ENCODE measurements around the gene ENTPD5. TPM values are rescaled to one million over a fixed set of nuclear protein-coding genes. Genes with fewer than 3 reads are reported as not detected.

ENTPD5 gene
- total RNA-seq, 6 experiments from 2014 or later = 96.6 to 334 (median 150) TPM

DNA sequence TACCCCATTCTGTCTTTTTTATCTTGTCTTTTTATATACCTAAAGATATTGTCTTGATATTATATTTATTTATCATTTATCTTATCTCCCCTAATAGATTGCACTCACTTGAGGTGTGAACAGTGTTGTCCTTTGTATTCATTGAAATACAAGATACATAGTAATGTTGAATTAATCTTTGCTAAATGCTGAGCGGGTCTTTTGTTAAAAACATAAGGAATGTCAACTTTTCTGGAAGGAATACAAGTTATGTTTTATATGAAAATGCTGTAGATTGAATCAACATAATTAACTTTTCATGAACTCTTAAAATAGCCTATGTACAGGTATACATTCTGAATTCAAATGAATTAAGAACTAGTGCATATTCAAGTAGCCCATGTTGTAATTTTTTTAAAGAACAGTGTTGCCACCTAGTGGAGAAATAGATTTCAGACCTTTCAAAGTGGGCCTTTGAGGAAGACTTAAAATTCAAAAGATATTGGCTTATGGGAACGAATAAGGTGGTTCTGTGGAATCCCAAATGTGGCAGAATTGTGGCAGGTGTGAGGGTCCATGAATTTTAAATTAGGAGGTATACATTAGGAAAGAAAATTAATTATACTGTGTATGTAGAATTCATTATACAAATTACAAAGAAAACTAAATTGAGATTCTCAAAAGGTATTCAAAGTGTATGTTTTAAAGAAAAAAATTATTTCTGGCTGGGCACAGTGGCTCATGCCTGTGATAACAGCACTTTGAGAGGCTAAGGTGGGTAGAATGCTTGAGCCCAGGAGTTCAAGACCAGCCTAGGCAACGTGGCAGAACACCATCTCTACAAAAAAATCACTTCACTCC, 19.2 kb upstream of the ENTPD5 start:
- no peak overlapping the region for H3K27ac ChIP-seq
- H3K4me1 ChIP-seq = no peaks in the 10 kb centered on the region
- DNase-seq (no peak), ATAC-seq (peak; percentile 60 to 81 (median 78))
- H3K36me3 ChIP-seq = no peaks in the 10 kb centered on the region
- TF ChIP-seq CTCF (IDR thresholded peaks at IDR 0.05) (peak; percentile 71 to 78 (median 72)), POLR2A (IDR thresholded peaks at IDR 0.05) (no peak)
- no peaks in the 10 kb centered on the region for H3K9me3 ChIP-seq
- 45% methylated on average over 2 of the region's 3 CpGs for WGBS (ENCODE audit: insufficient coverage, low coverage, low lambda C conversion rate, missing lambda C conversion rate)
- H3K27me3 ChIP-seq = no peaks in the 10 kb centered on the region
- no peak overlapping the region for H3K4me3 ChIP-seq
- intact Hi-C loops (cut with DNase I) = no loop called here

- DNase-seq (no peak), ATAC-seq (no peak)
- TF ChIP-seq POLR2A (IDR thresholded peaks at IDR 0.05) (no peak), CTCF (IDR thresholded peaks at IDR 0.05) (no peak)
- Histone ChIP-seq H3K27ac (no peak overlapping the region), H3K36me3 (no peaks in the 10 kb centered on the region), H3K4me3 (no peak overlapping the region), H3K4me1 (no peaks in the 10 kb centered on the region), H3K27me3 (no peaks in the 10 kb centered on the region), H3K9me3 (no peaks in the 10 kb centered on the region)
- intact Hi-C loops (cut with DNase I) = no loop called here
- WGBS (ENCODE audit: insufficient coverage, low coverage, low lambda C conversion rate, missing lambda C conversion rate) = 81% methylated on average over 3 of the region's 4 CpGs
Observed at GRCh38 chr14:74035556-74035955, 16.5 kb upstream of the ENTPD5 start.

GRCh38 chr14:74034572-74034971, 15.5 kb upstream of the ENTPD5 start:
- ATAC-seq (no peak), DNase-seq (no peak)
- intact Hi-C loops (cut with DNase I) = no loop called here
- TF ChIP-seq CTCF (IDR thresholded peaks at IDR 0.05) = no peak
- TF ChIP-seq POLR2A (IDR thresholded peaks at IDR 0.05) = no peak
- Histone ChIP-seq H3K9me3 (no peaks in the 10 kb centered on the region), H3K4me3 (no peak overlapping the region), H3K27me3 (no peaks in the 10 kb centered on the region), H3K27ac (no peak overlapping the region), H3K4me1 (no peaks in the 10 kb centered on the region), H3K36me3 (no peaks in the 10 kb centered on the region)
- WGBS (ENCODE audit: insufficient coverage, low coverage, low lambda C conversion rate, missing lambda C conversion rate) = 84% methylated on average over 3 of the region's 3 CpGs

DNA sequence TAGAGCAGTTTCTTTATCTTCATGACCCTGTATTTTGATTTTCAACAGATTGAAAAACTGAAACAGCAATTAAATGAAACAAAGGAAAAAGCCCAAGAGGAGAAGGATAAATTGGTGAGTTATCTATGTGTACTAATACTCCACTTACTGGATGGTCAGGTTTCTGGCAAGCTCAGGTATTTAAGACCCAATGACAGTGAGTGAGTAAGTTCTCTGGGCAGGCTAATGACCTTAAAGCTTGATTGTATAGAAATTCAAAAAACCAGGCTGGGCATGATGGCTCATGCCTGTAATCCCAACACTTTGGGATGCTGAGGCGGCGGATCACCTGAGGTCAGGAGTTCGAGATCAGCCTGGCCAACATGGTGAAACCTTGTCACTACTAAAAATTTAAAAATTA, 10.0 kb upstream of the ENTPD5 start:
- Histone ChIP-seq H3K36me3 (no peaks in the 10 kb centered on the region), H3K4me3 (no peak overlapping the region), H3K27ac (no peak overlapping the region), H3K27me3 (no peaks in the 10 kb centered on the region), H3K4me1 (peaks cover 0 to 11% (median 0%) of the 10 kb centered on the region in 4 donors), H3K9me3 (no peaks in the 10 kb centered on the region)
- WGBS (ENCODE audit: insufficient coverage, low coverage, low lambda C conversion rate, missing lambda C conversion rate) = 100% methylated on average over 1 of the region's 3 CpGs
- TF ChIP-seq CTCF (IDR thresholded peaks at IDR 0.05) (no peak), POLR2A (IDR thresholded peaks at IDR 0.05) (no peak)
- intact Hi-C loops (cut with DNase I) = no loop called here
- ATAC-seq (no peak), DNase-seq (no peak)

Data from right lobe of liver (tissue), 6 donors.